Small intestine (tissue), 7 donors: ENCODE data around the gene TNFSF13. TPM values are rescaled to one million over a fixed set of nuclear protein-coding genes. Genes with fewer than 3 reads are reported as not detected.
"Not testable (repeated sequence)": the region's sequence is repeated elsewhere in the genome, so short reads cannot be mapped to it uniquely, and the experiment has no call there.

Source experiments
- DNase-seq, 2 donors: peaks; one replicate each; pipeline versions ENCODE4 v3.0.0 to v3.0.0-alpha.2; 2013
- FAIRE-seq: peaks from 2 replicates; lab custom pipeline; 2012; peaks lifted over from hg19 to GRCh38; lab: Jason Lieb, UNC
- H3K27ac ChIP-seq, 3 donors: one replicate each; pipeline ENCODE4 v1.5.1; 2013; ENCODE audit warnings: low read length in 2 of 3, mild to moderate bottlenecking in 2 of 3, control low read depth in 1 of 3, inconsistent platforms in 1 of 3, low read depth in 1 of 3, moderate library complexity in 1 of 3
- H3K27me3 ChIP-seq, 3 donors: one replicate each; pipeline ENCODE4 v1.6.1; 2013; ENCODE audit warnings: low read length in 3 of 3, inconsistent platforms in 1 of 3; ENCODE audit not compliant: control insufficient read depth in 3 of 3, insufficient read depth in 3 of 3
- H3K36me3 ChIP-seq, 3 donors: one replicate each; pipeline ENCODE4 v1.6.1; 2013; ENCODE audit warnings: low read length in 3 of 3, inconsistent platforms in 1 of 3, low read depth in 1 of 3, mild to moderate bottlenecking in 1 of 3, moderate library complexity in 1 of 3; ENCODE audit not compliant: control insufficient read depth in 3 of 3, insufficient read depth in 2 of 3
- H3K4me1 ChIP-seq, 3 donors: one replicate each; pipeline ENCODE4 v1.6.1; 2013; ENCODE audit warnings: low read length in 2 of 3, inconsistent platforms in 1 of 3, low read depth in 1 of 3, mild to moderate bottlenecking in 1 of 3, moderate library complexity in 1 of 3; ENCODE audit not compliant: control insufficient read depth in 3 of 3, insufficient read depth in 2 of 3
- H3K4me3 ChIP-seq, 3 donors: one replicate each; pipeline ENCODE4 v1.5.1; 2013; ENCODE audit warnings: low read length in 3 of 3, control low read depth in 1 of 3, inconsistent platforms in 1 of 3, low read depth in 1 of 3, mild to moderate bottlenecking in 1 of 3, moderate library complexity in 1 of 3
- H3K9me3 ChIP-seq, 2 donors: one replicate each; pipeline ENCODE4 v1.6.1; 2013; ENCODE audit warnings: low read depth in 1 of 2, low read length in 1 of 2; ENCODE audit not compliant: control insufficient read depth in 2 of 2, insufficient read depth in 1 of 2
- WGBS, 3 donors: extraction: QIAGEN DNeasy Blood & Tissue Kit; methylation state at CpG; one replicate each; pipeline ENCODE4 v1.1.7; 2013; 5-methylcytosine and 5-hydroxymethylcytosine counted together
- polyA plus RNA-seq, 4 donors: library from polyadenylated mRNA; stranded (reverse) in 3 of 4; unstranded in 1 of 4; fragments of 200-250 nt in 3 of 4; fragments of 120-200 nt in 1 of 4; gene quantifications; one replicate each; pipeline versions ENCODE4 v1.2.1 to v1.2.3, GENCODE V29; 2013
- donor health status: healthy with polysubstance abuse.
- donor health status: control.
- donor health status: control.
- donor health status: Bipolar disorder and iron deficiency.
- donor health status: healthy.

TNFSF13 gene
- polyA plus RNA-seq, 4 donors = 23.0 to 107 (median 28.5) TPM

DNA sequence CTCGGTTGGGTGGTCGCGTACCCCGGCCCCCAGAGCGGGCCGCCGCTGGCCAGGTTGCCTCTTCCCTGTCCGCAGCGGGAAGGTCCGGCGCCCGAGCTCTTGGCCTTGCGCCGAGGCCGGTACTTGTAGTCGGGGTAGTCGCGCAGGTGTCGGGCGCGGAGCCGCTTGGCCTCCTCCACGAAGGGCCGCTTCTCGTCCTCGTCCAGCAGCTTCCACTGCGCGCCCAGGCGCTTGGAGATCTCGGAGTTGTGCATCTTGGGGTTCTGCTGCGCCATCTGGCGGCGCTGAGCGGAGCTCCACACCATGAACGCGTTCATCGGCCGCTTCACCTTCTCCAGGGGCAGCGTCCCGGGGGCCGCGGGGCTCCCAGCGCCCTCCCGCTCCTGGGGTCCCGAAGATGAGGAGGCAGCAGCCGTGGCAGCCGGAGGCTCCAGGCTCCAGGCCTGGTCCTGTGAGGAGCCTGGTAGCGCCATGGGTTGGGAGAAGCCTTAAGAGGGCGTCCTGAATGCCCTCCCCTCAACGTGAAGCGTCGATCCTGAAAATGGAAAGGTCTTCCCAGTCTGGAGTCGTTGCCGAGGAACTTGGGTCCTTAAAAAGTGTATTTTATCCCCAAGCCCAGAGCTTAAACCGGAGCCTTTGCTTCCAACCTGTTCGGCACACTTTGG, 30.8 kb downstream of the TNFSF13 start:
- Histone ChIP-seq H3K27ac (peak overlapping the region in 1 of 3 donors; percentile 9), H3K9me3 (no peaks in the 10 kb centered on the region), H3K4me1 (peaks cover 0 to 21% (median 3%) of the 10 kb centered on the region in 3 donors), H3K36me3 (peaks cover 18 to 89% (median 26%) of the 10 kb centered on the region in 3 donors), H3K27me3 (no peaks in the 10 kb centered on the region), H3K4me3 (peak overlapping the region in 1 of 3 donors; percentile 39)
- WGBS, 3 donors = 24 to 34% (median 32%) methylated on average over 50 to 56 of the region's 56 CpGs
- DNase-seq (peak; percentile 80 to 92), FAIRE-seq (no peak)

DNA sequence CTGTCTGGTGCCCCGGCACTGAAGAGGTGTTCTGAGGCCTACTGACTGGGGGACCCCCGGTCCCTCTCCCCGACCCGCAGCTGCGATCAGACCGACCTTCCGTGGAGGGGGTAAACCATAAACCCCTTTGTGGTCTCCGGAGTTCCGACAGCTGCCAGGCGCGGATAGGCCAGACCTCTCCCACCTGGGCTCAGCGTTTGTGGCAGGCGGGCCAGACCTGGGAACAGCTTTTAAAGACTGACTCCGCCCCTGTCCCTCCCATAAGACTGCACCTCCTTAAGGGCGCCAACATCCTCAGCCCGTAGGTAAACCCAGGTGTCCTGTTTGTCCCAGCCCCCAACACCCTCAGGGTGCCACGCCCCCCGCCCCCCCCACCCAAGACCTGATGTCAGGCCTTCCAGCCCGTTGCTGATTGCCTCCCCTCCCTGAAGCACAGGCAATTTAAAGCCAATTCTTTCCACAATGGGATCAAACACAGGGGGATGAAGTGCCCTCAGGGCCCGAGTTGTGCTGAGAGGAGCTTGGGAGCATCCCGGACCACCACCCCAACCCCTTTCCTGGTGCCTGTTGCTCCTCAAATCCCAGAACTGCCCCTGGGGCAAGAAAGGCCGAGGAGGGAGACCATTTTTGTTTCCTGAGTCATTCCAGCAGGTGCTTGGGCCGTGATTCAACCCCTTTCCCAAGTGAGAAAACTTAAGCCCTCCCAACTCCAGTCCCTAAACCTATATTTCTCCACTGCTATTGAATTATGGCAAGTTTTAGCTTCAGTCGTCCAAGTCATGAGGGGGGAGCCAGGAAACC, 31.5 kb downstream of the TNFSF13 start, which contains the start of gene SOX15:
SOX15 (minus strand) TSS at position 204 of the 801 bp plus-strand sequence. CDS start 418 bp downstream, outside the sequence.
- peaks cover 0 to 18% (median 0%) of the 10 kb centered on the region in 3 donors for H3K4me1 ChIP-seq
- 69 to 73% (median 70%) methylated on average over 24 of the region's 24 CpGs for WGBS, 3 donors
- H3K27ac ChIP-seq = peak within 1 kb of the TSS in 1 of 3 donors; percentile 9
- no peaks in the 10 kb centered on the region for H3K9me3 ChIP-seq
- DNase-seq = no peak
- FAIRE-seq = no peak
- peak within 1 kb of the TSS in 1 of 3 donors; percentile 39 for H3K4me3 ChIP-seq
- H3K36me3 ChIP-seq = peaks cover 19 to 96% (median 29%) of the 10 kb centered on the region in 3 donors
- no peaks in the 10 kb centered on the region for H3K27me3 ChIP-seq

DNA sequence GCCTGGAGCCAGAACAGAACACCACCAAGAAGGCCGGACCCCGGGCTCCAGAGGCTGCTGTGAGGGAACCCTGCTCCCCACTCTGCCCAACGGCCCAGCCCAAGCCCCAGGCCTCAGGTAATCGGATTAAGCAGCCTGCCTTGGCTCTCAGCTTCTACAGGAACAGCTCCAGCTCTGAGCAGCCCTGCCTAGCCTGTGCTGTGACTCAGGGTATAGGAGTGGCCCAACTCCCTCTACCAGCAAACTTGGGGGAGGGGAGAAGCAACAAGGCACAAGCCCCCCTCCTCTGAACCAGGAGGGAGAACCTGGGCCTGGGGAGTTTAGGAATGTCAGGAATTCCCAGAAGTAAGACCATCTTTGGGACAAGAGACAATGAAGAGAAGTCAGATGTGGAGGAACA, 32.2 kb downstream of the TNFSF13 start:
- Histone ChIP-seq H3K36me3 (peaks cover 25 to 96% (median 36%) of the 10 kb centered on the region in 3 donors), H3K27ac (no peak overlapping the region), H3K27me3 (no peaks in the 10 kb centered on the region), H3K9me3 (no peaks in the 10 kb centered on the region), H3K4me1 (peaks cover 0 to 16% (median 0%) of the 10 kb centered on the region in 3 donors), H3K4me3 (no peak overlapping the region)
- 81 to 93% (median 90%) methylated on average over 4 of the region's 4 CpGs for WGBS, 3 donors
- FAIRE-seq (no peak), DNase-seq (no peak)

DNA sequence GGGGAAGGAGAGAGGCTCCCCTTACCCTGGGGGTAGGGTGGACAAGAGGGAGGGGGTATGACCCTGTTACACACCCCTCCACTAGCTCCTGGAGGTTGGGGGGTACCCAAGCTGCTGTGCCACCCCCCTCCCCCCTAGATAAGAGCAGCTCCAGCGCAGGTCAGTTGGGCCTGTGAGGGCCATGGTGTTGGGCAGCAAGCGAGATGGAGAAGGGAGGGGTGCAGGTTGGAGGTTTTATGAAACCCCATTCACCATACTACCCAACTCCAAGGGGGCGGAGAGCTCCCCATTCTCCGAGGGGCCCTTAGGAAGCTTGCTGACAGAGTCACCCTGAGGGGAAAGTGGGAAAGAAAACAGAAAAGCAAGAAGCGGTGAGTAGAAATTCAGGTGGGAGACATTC, 33.0 kb downstream of the TNFSF13 start:
- H3K36me3 ChIP-seq = peaks cover 26 to 96% (median 37%) of the 10 kb centered on the region in 3 donors
- no peak overlapping the region for H3K27ac ChIP-seq
- H3K4me3 ChIP-seq = no peak overlapping the region
- H3K9me3 ChIP-seq = no peaks in the 10 kb centered on the region
- H3K27me3 ChIP-seq = no peaks in the 10 kb centered on the region
- 88 to 89% (median 89%) methylated on average over 4 to 5 of the region's 5 CpGs for WGBS, 3 donors
- FAIRE-seq (no peak), DNase-seq (no peak)
- peaks cover 0 to 16% (median 0%) of the 10 kb centered on the region in 3 donors for H3K4me1 ChIP-seq

DNA sequence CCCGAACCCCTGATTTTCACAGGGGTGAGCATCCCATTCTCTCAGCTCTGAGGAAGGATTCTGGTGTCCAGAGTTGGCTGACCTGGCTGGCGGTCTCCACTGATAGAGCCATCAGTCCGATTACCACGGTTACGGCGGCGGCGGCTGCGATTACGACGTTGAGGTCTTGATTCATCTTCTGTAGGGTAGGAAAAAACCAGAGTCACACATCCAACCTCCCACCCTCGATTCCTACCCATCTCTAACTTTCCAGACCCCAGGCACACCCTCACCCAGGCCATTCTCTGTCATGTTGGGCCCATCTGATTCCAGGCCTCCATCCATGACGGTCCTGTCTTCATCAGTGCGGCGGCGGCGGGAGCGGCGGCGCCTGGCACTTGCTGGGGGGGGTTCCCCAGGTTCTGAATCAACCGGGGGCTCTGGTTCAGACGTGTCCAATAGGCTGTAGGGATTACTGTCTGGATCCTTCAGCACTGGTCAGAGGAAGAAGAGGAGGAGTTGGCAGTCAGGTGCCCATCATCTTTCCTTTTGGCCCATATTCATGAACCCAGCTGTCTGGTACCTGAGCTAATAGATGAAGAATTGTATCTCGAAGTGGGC, 34.0 kb downstream of the TNFSF13 start:
- peaks cover 26 to 92% (median 35%) of the 10 kb centered on the region in 3 donors for H3K36me3 ChIP-seq
- H3K4me3 ChIP-seq = no peak overlapping the region
- FAIRE-seq (no peak), DNase-seq (no peak)
- no peaks in the 10 kb centered on the region for H3K27me3 ChIP-seq
- WGBS, 3 donors = 91 to 93% (median 92%) methylated on average over 23 of the region's 23 CpGs
- H3K9me3 ChIP-seq = no peaks in the 10 kb centered on the region
- H3K4me1 ChIP-seq = peaks cover 0 to 13% (median 0%) of the 10 kb centered on the region in 3 donors
- no peak overlapping the region for H3K27ac ChIP-seq

DNA sequence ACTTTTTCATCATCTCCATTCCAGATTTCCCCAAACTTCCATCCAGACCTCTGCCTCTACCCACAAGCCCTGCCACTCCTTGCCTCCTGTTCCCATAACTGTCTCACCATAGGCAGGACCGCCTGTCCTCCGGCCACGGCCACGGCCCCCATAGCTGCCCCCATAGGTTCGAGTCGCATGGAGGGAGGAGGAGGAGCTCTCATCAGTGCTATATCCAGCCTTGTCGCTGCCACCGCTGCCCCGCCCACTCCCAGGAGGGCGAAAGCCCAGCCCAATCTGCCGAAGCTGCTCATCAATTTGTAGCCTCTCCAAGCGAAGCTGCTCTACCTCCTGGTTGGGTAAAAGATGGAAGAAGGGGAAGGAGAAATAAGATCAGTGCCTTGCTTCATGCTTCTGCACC, 34.7 kb downstream of the TNFSF13 start:
- Histone ChIP-seq H3K27me3 (no peaks in the 10 kb centered on the region), H3K9me3 (no peaks in the 10 kb centered on the region), H3K36me3 (peaks cover 26 to 89% (median 32%) of the 10 kb centered on the region in 3 donors), H3K4me1 (peaks cover 0 to 12% (median 0%) of the 10 kb centered on the region in 3 donors), H3K27ac (no peak overlapping the region), H3K4me3 (no peak overlapping the region)
- 86 to 90% (median 89%) methylated on average over 12 of the region's 12 CpGs for WGBS, 3 donors
- FAIRE-seq (no peak), DNase-seq (no peak)

DNA sequence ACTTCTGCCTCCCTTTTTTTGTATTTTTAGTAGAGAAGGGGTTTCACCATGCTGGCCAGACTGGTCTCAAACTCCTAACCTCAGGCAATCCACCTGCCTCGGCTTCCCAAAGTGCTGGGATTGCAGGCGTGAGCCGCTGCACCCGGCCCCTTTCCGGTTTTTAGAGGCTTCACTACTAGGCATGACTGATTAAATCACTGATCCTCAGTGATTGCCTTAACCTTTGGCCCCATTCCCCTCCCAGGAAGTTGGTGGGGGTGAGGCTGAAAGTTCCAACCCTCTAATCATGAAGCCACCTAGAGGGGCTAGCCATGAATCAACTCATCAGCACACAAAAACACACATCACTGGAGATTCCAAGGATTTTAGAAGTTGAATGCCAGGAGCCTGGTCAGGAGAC, 39.0 kb downstream of the TNFSF13 start:
- not testable (repeated sequence) for H3K27me3 ChIP-seq, H3K27ac ChIP-seq, H3K4me3 ChIP-seq, FAIRE-seq, H3K4me1 ChIP-seq, DNase-seq, H3K9me3 ChIP-seq
- 16 to 63% (median 56%) methylated on average over 5 of the region's 5 CpGs for WGBS, 3 donors
- peaks cover 17 to 85% (median 32%) of the 10 kb centered on the region in 3 donors for H3K36me3 ChIP-seq

DNA sequence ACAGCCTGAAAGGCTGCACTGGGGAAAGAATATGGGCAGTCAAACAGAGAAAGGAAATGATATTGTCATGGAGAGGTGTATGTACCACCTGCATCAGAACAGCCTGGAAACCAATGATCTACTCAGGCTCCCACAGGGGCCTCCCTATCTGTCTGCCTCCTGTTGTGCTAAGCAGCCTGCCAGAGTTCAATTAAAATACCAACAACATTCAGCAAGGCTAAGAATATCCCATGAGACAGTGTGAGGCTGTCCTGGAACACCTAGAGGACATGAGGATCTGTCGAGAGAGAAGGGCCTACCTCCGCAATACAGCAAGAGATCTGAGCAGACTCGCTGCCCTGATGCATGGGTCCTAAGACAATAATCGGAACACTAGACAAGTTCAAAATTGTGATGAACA, 47.7 kb downstream of the TNFSF13 start:
- Histone ChIP-seq H3K27ac (no peak overlapping the region), H3K36me3 (peaks cover 5 to 60% (median 9%) of the 10 kb centered on the region in 3 donors), H3K4me1 (no peaks in the 10 kb centered on the region), H3K27me3 (no peaks in the 10 kb centered on the region), H3K4me3 (no peak overlapping the region), H3K9me3 (no peaks in the 10 kb centered on the region)
- no peak for DNase-seq
- 96 to 99% (median 97%) methylated on average over 4 of the region's 4 CpGs for WGBS, 3 donors
- FAIRE-seq = no peak
